Measurements from ENCODE around the gene PCSK7. TPM values are rescaled to one million over a fixed set of nuclear protein-coding genes. Genes with fewer than 3 reads are reported as not detected.

PCSK7 gene
- total RNA-seq, 1 experiment from 2014 or later = 50.7 TPM

DNA sequence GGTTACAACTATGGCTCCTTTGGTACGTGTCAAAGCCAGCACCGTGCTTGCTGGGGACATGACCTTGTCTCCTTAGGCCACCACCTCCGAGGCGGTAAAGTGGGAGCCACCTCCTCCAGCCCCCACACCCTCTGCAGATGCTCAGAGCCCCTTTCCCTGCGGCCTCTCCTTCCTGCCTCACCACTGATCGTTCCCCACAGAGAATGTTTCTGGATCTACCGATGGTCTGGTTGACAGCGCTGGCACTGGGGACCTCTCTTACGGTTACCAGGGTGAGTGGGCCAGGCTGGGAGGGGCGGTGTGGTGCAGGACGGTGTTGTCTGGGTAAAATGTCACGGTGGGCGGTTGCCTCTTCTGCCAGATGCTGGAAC lies 44.5 kb downstream of the PCSK7 start:
- Mint-ChIP-seq H3K4me3 (no peak overlapping the region), H3K4me1 (no peaks in the 10 kb centered on the region; a peak in 1 of 4 replicates), H3K27ac (no peak overlapping the region; a peak in 2 of 7 replicates), H3K36me3 (ENCODE audit: insufficient read depth in 1 of 3, low read depth in 3 of 3) (peaks cover 3 to 46% (median 32%) of the 10 kb centered on the region in 3 experiments; a peak in 6 of 7 replicates), H3K27me3 (ENCODE audit: low read depth) (no peaks in the 10 kb centered on the region), H3K9me3 (no peaks in the 10 kb centered on the region)
- no peak overlapping the region for H2BK120ac ChIP-seq (ENCODE audit: low read depth, low read length, poor library complexity, severe bottlenecking)
- no peaks in the 10 kb centered on the region for H3K4me1 ChIP-seq (ENCODE audit: insufficient read depth, low read length)
- H3K4me2 ChIP-seq (ENCODE audit: insufficient read depth, insufficient read length, low read length) = no peak overlapping the region
- DNase-seq = no peak
- no peak overlapping the region for H3K14ac ChIP-seq (ENCODE audit: insufficient read depth, low read length)
- H2BK15ac ChIP-seq (ENCODE audit: low read depth, low read length) = no peak overlapping the region
- H3K27ac ChIP-seq (ENCODE audit: insufficient read length, low read depth, low read length) = no peak overlapping the region
- H3K9ac ChIP-seq (ENCODE audit: extremely low read depth, insufficient read length, low read length) = no peak overlapping the region
- H3K56ac ChIP-seq (ENCODE audit: insufficient read length, low read depth, low read length) = no peak overlapping the region
- no peak overlapping the region for H2BK20ac ChIP-seq (ENCODE audit: low read depth, low read length, poor library complexity, severe bottlenecking)
- TF ChIP-seq, protein P1, sequence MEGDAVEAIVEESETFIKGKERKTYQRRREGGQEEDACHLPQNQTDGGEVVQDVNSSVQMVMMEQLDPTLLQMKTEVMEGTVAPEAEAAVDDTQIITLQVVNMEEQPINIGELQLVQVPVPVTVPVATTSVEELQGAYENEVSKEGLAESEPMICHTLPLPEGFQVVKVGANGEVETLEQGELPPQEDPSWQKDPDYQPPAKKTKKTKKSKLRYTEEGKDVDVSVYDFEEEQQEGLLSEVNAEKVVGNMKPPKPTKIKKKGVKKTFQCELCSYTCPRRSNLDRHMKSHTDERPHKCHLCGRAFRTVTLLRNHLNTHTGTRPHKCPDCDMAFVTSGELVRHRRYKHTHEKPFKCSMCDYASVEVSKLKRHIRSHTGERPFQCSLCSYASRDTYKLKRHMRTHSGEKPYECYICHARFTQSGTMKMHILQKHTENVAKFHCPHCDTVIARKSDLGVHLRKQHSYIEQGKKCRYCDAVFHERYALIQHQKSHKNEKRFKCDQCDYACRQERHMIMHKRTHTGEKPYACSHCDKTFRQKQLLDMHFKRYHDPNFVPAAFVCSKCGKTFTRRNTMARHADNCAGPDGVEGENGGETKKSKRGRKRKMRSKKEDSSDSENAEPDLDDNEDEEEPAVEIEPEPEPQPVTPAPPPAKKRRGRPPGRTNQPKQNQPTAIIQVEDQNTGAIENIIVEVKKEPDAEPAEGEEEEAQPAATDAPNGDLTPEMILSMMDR (conservative IDR thresholded peaks at IDR 0.05) = no peak
- H3K9me3 ChIP-seq (ENCODE audit: control insufficient read depth, low read depth, low read length) = no peaks in the 10 kb centered on the region
- H3T11ph ChIP-seq (ENCODE audit: low read length) = no peak overlapping the region
- no peak overlapping the region for H2BK5ac ChIP-seq (ENCODE audit: insufficient read length, low read length)
- H2AFZ ChIP-seq (ENCODE audit: low read length) = no peak overlapping the region
- H4K91ac ChIP-seq (ENCODE audit: insufficient read length, low read depth, low read length) = no peak overlapping the region
- no peak overlapping the region for H2BK12ac ChIP-seq (ENCODE audit: insufficient read length, low read depth, low read length)
- WGBS (ENCODE audit: extremely low coverage, insufficient read length, low lambda C conversion rate) = no CpG with 5 or more reads among the region's 13 CpGs
- no peak overlapping the region for H3K4ac ChIP-seq (ENCODE audit: low read depth, low read length)
- no peaks in the 10 kb centered on the region for H4K20me1 ChIP-seq (ENCODE audit: control insufficient read depth, insufficient read depth, insufficient read length)
- no peaks in the 10 kb centered on the region for H3K27me3 ChIP-seq (ENCODE audit: insufficient read depth, low read length)
- no peak overlapping the region for H2AK5ac ChIP-seq (ENCODE audit: insufficient read length, low read length)
- no peak overlapping the region for H4K8ac ChIP-seq (replicated peaks; ENCODE audit: insufficient read length, low read depth, low read length)
- no peaks in the 10 kb centered on the region for H3K23me2 ChIP-seq (ENCODE audit: insufficient read length, low read depth, low read length, poor library complexity, severe bottlenecking)
- no peak overlapping the region for H3K23ac ChIP-seq (ENCODE audit: insufficient read length, low read depth, low read length)
- H4K5ac ChIP-seq (ENCODE audit: insufficient read length, low read depth, low read length) = no peak overlapping the region
- H3K18ac ChIP-seq (ENCODE audit: insufficient read length, low read depth, low read length) = no peak overlapping the region
- H3K79me1 ChIP-seq (ENCODE audit: insufficient read depth, low read depth, low read length, poor library complexity, severe bottlenecking) = no peaks in the 10 kb centered on the region
- H3K79me2 ChIP-seq (ENCODE audit: insufficient read depth, low read length) = no peaks in the 10 kb centered on the region
